Activated naive CD4-positive, alpha-beta T cell treated with anti-CD3 and anti-CD28 coated beads, Interleukin-2, amount 50 U/mL, for 24 hours (primary cell): ENCODE measurements around the gene OTUB2.
A peak's percentile ranks its signal among the peaks of the same experiment; 100 is the strongest.

Experiments
- H3K27ac Mint-ChIP-seq: one replicate; pipeline ENCODE4 v1.8.0; 2021; ENCODE audit warnings: mild to moderate bottlenecking, mixed read lengths
- H3K27me3 Mint-ChIP-seq: one replicate; pipeline ENCODE4 v1.8.0; 2021; ENCODE audit warnings: mixed read lengths
- H3K36me3 Mint-ChIP-seq: one replicate; pipeline ENCODE4 v1.8.0; 2021; ENCODE audit warnings: mixed read lengths
- H3K4me1 Mint-ChIP-seq: one replicate; pipeline ENCODE4 v1.8.0; 2021; ENCODE audit warnings: mixed read lengths
- H3K4me3 Mint-ChIP-seq: one replicate; pipeline ENCODE4 v1.8.0; 2021; ENCODE audit warnings: mild to moderate bottlenecking, mixed read lengths
- H3K9me3 Mint-ChIP-seq: one replicate; pipeline ENCODE4 v1.8.0; 2021; ENCODE audit warnings: mixed read lengths

The OTUB2 gene

GRCh38 chr14:94026173-94026888, at the start of gene OTUB2:
Gene OTUB2, plus strand, starts transcription at chr14:94026340. Its CDS starts 198 bp downstream, at chr14:94026538.
- H3K4me3 Mint-ChIP-seq = peak within 1 kb of the TSS; percentile 85
- peaks cover 13% of the 10 kb centered on the region for H3K4me1 Mint-ChIP-seq
- H3K9me3 Mint-ChIP-seq = no peaks in the 10 kb centered on the region
- no peaks in the 10 kb centered on the region for H3K36me3 Mint-ChIP-seq
- H3K27ac Mint-ChIP-seq = peak within 1 kb of the TSS; percentile 52
- no peaks in the 10 kb centered on the region for H3K27me3 Mint-ChIP-seq

GRCh38 chr14:93976477-93977057, 49.6 kb upstream of the OTUB2 start, which contains the start of gene ASB2:
Gene ASB2, minus strand, starts transcription at chr14:93976570. Its CDS starts 12,031 bp downstream, at chr14:93964539.
- Mint-ChIP-seq H3K36me3 (peaks cover 11% of the 10 kb centered on the region), H3K4me3 (peak within 1 kb of the TSS; percentile 50), H3K27ac (peak within 1 kb of the TSS; percentile 98), H3K4me1 (peaks cover 61% of the 10 kb centered on the region), H3K9me3 (peaks cover 6% of the 10 kb centered on the region), H3K27me3 (no peaks in the 10 kb centered on the region)

- peaks cover 55% of the 10 kb centered on the region for H3K4me1 Mint-ChIP-seq
- peaks cover 6% of the 10 kb centered on the region for H3K9me3 Mint-ChIP-seq
- no peak overlapping the region for H3K4me3 Mint-ChIP-seq
- no peaks in the 10 kb centered on the region for H3K27me3 Mint-ChIP-seq
- H3K27ac Mint-ChIP-seq = peak overlapping the region; percentile 98
- peaks cover 11% of the 10 kb centered on the region for H3K36me3 Mint-ChIP-seq
Measured at GRCh38 chr14:93977171-93977570, 49.0 kb upstream of the OTUB2 start.

- Mint-ChIP-seq H3K27me3 (no peaks in the 10 kb centered on the region), H3K9me3 (peaks cover 6% of the 10 kb centered on the region), H3K27ac (peak overlapping the region; percentile 98), H3K4me3 (peak overlapping the region; percentile 58), H3K4me1 (peaks cover 52% of the 10 kb centered on the region), H3K36me3 (peaks cover 11% of the 10 kb centered on the region)
Measured at GRCh38 chr14:93977790-93978581, 48.2 kb upstream of the OTUB2 start.

GRCh38 chr14:93978735-93979134, 47.4 kb upstream of the OTUB2 start:
- H3K4me1 Mint-ChIP-seq = peaks cover 49% of the 10 kb centered on the region
- H3K9me3 Mint-ChIP-seq = peaks cover 6% of the 10 kb centered on the region
- peak overlapping the region; percentile 30 for H3K4me3 Mint-ChIP-seq
- no peaks in the 10 kb centered on the region for H3K27me3 Mint-ChIP-seq
- H3K27ac Mint-ChIP-seq = peak overlapping the region; percentile 98
- peaks cover 11% of the 10 kb centered on the region for H3K36me3 Mint-ChIP-seq

GRCh38 chr14:93980456-93981201, 45.5 kb upstream of the OTUB2 start:
- Mint-ChIP-seq H3K4me3 (peak overlapping the region; percentile 4), H3K27me3 (no peaks in the 10 kb centered on the region), H3K4me1 (peaks cover 46% of the 10 kb centered on the region), H3K9me3 (peaks cover 5% of the 10 kb centered on the region), H3K36me3 (peaks cover 11% of the 10 kb centered on the region), H3K27ac (peak overlapping the region; percentile 90)

- H3K9me3 Mint-ChIP-seq = no peaks in the 10 kb centered on the region
- peaks cover 10% of the 10 kb centered on the region for H3K36me3 Mint-ChIP-seq
- peaks cover 37% of the 10 kb centered on the region for H3K4me1 Mint-ChIP-seq
- H3K27ac Mint-ChIP-seq = no peak overlapping the region
- no peak overlapping the region for H3K4me3 Mint-ChIP-seq
- no peaks in the 10 kb centered on the region for H3K27me3 Mint-ChIP-seq
Measured at GRCh38 chr14:93981316-93982229, 44.6 kb upstream of the OTUB2 start.

GRCh38 chr14:93982230-93983007, 43.7 kb upstream of the OTUB2 start:
- Mint-ChIP-seq H3K27ac (peak overlapping the region; percentile 60), H3K4me1 (peaks cover 29% of the 10 kb centered on the region), H3K4me3 (no peak overlapping the region), H3K27me3 (no peaks in the 10 kb centered on the region), H3K36me3 (peaks cover 6% of the 10 kb centered on the region), H3K9me3 (no peaks in the 10 kb centered on the region)

GRCh38 chr14:93984070-93984469, 42.1 kb upstream of the OTUB2 start:
- no peaks in the 10 kb centered on the region for H3K9me3 Mint-ChIP-seq
- no peak overlapping the region for H3K27ac Mint-ChIP-seq
- no peaks in the 10 kb centered on the region for H3K27me3 Mint-ChIP-seq
- H3K4me1 Mint-ChIP-seq = peaks cover 12% of the 10 kb centered on the region
- no peak overlapping the region for H3K4me3 Mint-ChIP-seq
- H3K36me3 Mint-ChIP-seq = no peaks in the 10 kb centered on the region

- H3K4me1 Mint-ChIP-seq = peaks cover 7% of the 10 kb centered on the region
- H3K27me3 Mint-ChIP-seq = no peaks in the 10 kb centered on the region
- H3K36me3 Mint-ChIP-seq = no peaks in the 10 kb centered on the region
- H3K27ac Mint-ChIP-seq = no peak overlapping the region
- H3K9me3 Mint-ChIP-seq = no peaks in the 10 kb centered on the region
- no peak overlapping the region for H3K4me3 Mint-ChIP-seq
Measured at GRCh38 chr14:93984987-93985410, 41.1 kb upstream of the OTUB2 start.

GRCh38 chr14:93986955-93987354, 39.2 kb upstream of the OTUB2 start:
- Mint-ChIP-seq H3K4me1 (no peaks in the 10 kb centered on the region), H3K27ac (no peak overlapping the region), H3K4me3 (no peak overlapping the region), H3K27me3 (no peaks in the 10 kb centered on the region), H3K36me3 (no peaks in the 10 kb centered on the region), H3K9me3 (no peaks in the 10 kb centered on the region)

- no peaks in the 10 kb centered on the region for H3K9me3 Mint-ChIP-seq
- H3K4me1 Mint-ChIP-seq = no peaks in the 10 kb centered on the region
- no peaks in the 10 kb centered on the region for H3K27me3 Mint-ChIP-seq
- H3K4me3 Mint-ChIP-seq = no peak overlapping the region
- no peaks in the 10 kb centered on the region for H3K36me3 Mint-ChIP-seq
- H3K27ac Mint-ChIP-seq = no peak overlapping the region
Measured at GRCh38 chr14:93987376-93987775, 38.8 kb upstream of the OTUB2 start.

- no peaks in the 10 kb centered on the region for H3K36me3 Mint-ChIP-seq
- no peaks in the 10 kb centered on the region for H3K9me3 Mint-ChIP-seq
- no peaks in the 10 kb centered on the region for H3K27me3 Mint-ChIP-seq
- H3K4me1 Mint-ChIP-seq = no peaks in the 10 kb centered on the region
- H3K4me3 Mint-ChIP-seq = no peak overlapping the region
- no peak overlapping the region for H3K27ac Mint-ChIP-seq
Measured at GRCh38 chr14:93987815-93988476, 38.2 kb upstream of the OTUB2 start.
